ENCODE results near the gene RAB3IL1.

The RAB3IL1 gene

GRCh38 chr11:61918938-61919704 lies 1.8 kb upstream of the RAB3IL1 start:
- no peak for DNase-seq

- DNase-seq = no peak
These were observed 1.0 kb upstream of the RAB3IL1 start for GRCh38 chr11:61918251-61918937.

GRCh38 chr11:61916737-61917333 lies 531 bp downstream of the RAB3IL1 start:
- no peak for DNase-seq

- no peak for DNase-seq
These were observed 2.7 kb downstream of the RAB3IL1 start for GRCh38 chr11:61914471-61915171.

GRCh38 chr11:61913699-61914395 lies 3.5 kb downstream of the RAB3IL1 start:
- DNase-seq = no peak

GRCh38 chr11:61912991-61913698 lies 4.2 kb downstream of the RAB3IL1 start:
- no peak for DNase-seq

- DNase-seq = no peak
These were observed 4.9 kb downstream of the RAB3IL1 start for GRCh38 chr11:61912530-61912898.

- no peak for DNase-seq
These were observed 5.5 kb downstream of the RAB3IL1 start for GRCh38 chr11:61911701-61912529.

- no peak for DNase-seq
These were observed 6.2 kb downstream of the RAB3IL1 start for GRCh38 chr11:61911128-61911700.

GRCh38 chr11:61910187-61911127 lies 6.9 kb downstream of the RAB3IL1 start:
- no peak for DNase-seq

- no peak for DNase-seq
These were observed 8.5 kb downstream of the RAB3IL1 start for GRCh38 chr11:61908730-61909316.

- DNase-seq = no peak
These were observed 9.3 kb downstream of the RAB3IL1 start for GRCh38 chr11:61907871-61908729.

- no peak for DNase-seq
These were observed 10.1 kb downstream of the RAB3IL1 start for GRCh38 chr11:61907282-61907681.

- no peak for DNase-seq
These were observed 10.8 kb downstream of the RAB3IL1 start for GRCh38 chr11:61906522-61906909.

GRCh38 chr11:61905801-61906521 lies 11.4 kb downstream of the RAB3IL1 start:
- DNase-seq = no peak

GRCh38 chr11:61905067-61905696 lies 12.2 kb downstream of the RAB3IL1 start:
- DNase-seq = no peak

- peak; percentile 60 for DNase-seq
These were observed 12.8 kb downstream of the RAB3IL1 start for GRCh38 chr11:61904539-61905048.
